ENCODE data around the gene EGR1.

GRCh38 chr5:138469540-138470321 is 4.5 kb downstream of the EGR1 start:
- TF ChIP-seq, protein P1, sequence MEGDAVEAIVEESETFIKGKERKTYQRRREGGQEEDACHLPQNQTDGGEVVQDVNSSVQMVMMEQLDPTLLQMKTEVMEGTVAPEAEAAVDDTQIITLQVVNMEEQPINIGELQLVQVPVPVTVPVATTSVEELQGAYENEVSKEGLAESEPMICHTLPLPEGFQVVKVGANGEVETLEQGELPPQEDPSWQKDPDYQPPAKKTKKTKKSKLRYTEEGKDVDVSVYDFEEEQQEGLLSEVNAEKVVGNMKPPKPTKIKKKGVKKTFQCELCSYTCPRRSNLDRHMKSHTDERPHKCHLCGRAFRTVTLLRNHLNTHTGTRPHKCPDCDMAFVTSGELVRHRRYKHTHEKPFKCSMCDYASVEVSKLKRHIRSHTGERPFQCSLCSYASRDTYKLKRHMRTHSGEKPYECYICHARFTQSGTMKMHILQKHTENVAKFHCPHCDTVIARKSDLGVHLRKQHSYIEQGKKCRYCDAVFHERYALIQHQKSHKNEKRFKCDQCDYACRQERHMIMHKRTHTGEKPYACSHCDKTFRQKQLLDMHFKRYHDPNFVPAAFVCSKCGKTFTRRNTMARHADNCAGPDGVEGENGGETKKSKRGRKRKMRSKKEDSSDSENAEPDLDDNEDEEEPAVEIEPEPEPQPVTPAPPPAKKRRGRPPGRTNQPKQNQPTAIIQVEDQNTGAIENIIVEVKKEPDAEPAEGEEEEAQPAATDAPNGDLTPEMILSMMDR (conservative IDR thresholded peaks at IDR 0.05 in 1 of 2, IDR thresholded peaks at IDR 0.05 in 1 of 2; ENCODE audit: extremely low read depth in 1 of 2, insufficient read depth in 1 of 2, low read depth in 1 of 2, low read length in 2 of 2): no peak
- no peak for TF ChIP-seq EZH2 (IDR thresholded peaks at IDR 0.05; ENCODE audit: borderline replicate concordance, low read length)
